Upper lobe of left lung (tissue), 4 donors: Measurements from ENCODE around the gene INSM1.

Experiments used
- CTCF ChIP-seq, 6 experiments: fragments of 450-650 bp in 4 of 6; fragments of 200-600 bp in 2 of 6; sonication (generic) in 2 of 6; IDR thresholded peaks; one replicate each; pipeline ENCODE4 v1.5.1; 2016 to 2019; ENCODE audit warnings: antibody characterized with exemption in 6 of 6
- EP300 ChIP-seq, 4 donors: sonication (generic); formaldehyde crosslinking; IDR thresholded peaks; one replicate each; pipeline ENCODE4 v1.5.1; 2017; ENCODE audit warnings: antibody characterized with exemption in 4 of 4, control low read depth in 2 of 4
- POLR2A ChIP-seq, 4 donors: fragments of 450-650 bp; IDR thresholded peaks; one replicate each; pipeline ENCODE4 v1.5.1; 2016 to 2017; ENCODE audit warnings: antibody characterized with exemption in 4 of 4, mild to moderate bottlenecking in 2 of 4
- POLR2AphosphoS5 ChIP-seq, 2 donors: sonication (generic); formaldehyde crosslinking; IDR thresholded peaks; one replicate each; pipeline ENCODE4 v1.5.1; 2017; ENCODE audit warnings: antibody characterized with exemption in 2 of 2

GRCh38 chr20:20364593-20365479 is 3.1 kb upstream of the INSM1 start:
- TF ChIP-seq CTCF (IDR thresholded peaks at IDR 0.05) (no peak), POLR2A (IDR thresholded peaks at IDR 0.05) (no peak), EP300 (IDR thresholded peaks at IDR 0.05) (no peak), POLR2AphosphoS5 (IDR thresholded peaks at IDR 0.05) (no peak)
